ENCODE results near the gene GPR15. TPM values are rescaled to one million over a fixed set of nuclear protein-coding genes. Genes with fewer than 3 reads are reported as not detected.
"Not testable (repeated sequence)": the region's sequence is repeated elsewhere in the genome, so short reads cannot be mapped to it uniquely, and the experiment has no call there.

GPR15 gene
- total RNA-seq, 2 donors from 2014 or later: not detected

- no peak for DNase-seq (ENCODE audit: low spot score)
- H3K4me3 ChIP-seq: no peak overlapping the region
- no peaks in the 10 kb centered on the region for H3K36me3 ChIP-seq
- no peaks in the 10 kb centered on the region for H3K9me3 ChIP-seq
- intact Hi-C loops (cut with DNase I): no loop called here
- no peaks in the 10 kb centered on the region for H3K27me3 ChIP-seq (replicated peaks; ENCODE audit: insufficient read depth)
- H3K27ac ChIP-seq: no peak overlapping the region
- no peaks in the 10 kb centered on the region for H3K4me1 ChIP-seq (replicated peaks)
- no peak for TF ChIP-seq CTCF (IDR thresholded peaks at IDR 0.05)
- no peak for TF ChIP-seq POLR2A (IDR thresholded peaks at IDR 0.05)
- no peak for TF ChIP-seq POLR2AphosphoS5 (IDR thresholded peaks at IDR 0.05)
- 84% methylated on average over 7 of the region's 7 CpGs for WGBS
Observed at GRCh38 chr3:98556164-98557130, 24.7 kb downstream of the GPR15 start.

- no peaks in the 10 kb centered on the region for H3K27me3 ChIP-seq (replicated peaks; ENCODE audit: insufficient read depth)
- no peaks in the 10 kb centered on the region for H3K9me3 ChIP-seq
- no peak for DNase-seq (ENCODE audit: low spot score)
- H3K27ac ChIP-seq: no peak overlapping the region
- TF ChIP-seq POLR2A (IDR thresholded peaks at IDR 0.05): no peak
- TF ChIP-seq POLR2AphosphoS5 (IDR thresholded peaks at IDR 0.05): no peak
- no peak for TF ChIP-seq CTCF (IDR thresholded peaks at IDR 0.05)
- 70% methylated on average over 4 of the region's 4 CpGs for WGBS
- no peaks in the 10 kb centered on the region for H3K4me1 ChIP-seq (replicated peaks)
- H3K36me3 ChIP-seq: no peaks in the 10 kb centered on the region
- H3K4me3 ChIP-seq: no peak overlapping the region
- intact Hi-C loops (cut with DNase I): no loop called here
Observed at GRCh38 chr3:98557324-98558010, 25.7 kb downstream of the GPR15 start.

- H3K4me1 ChIP-seq (replicated peaks): no peaks in the 10 kb centered on the region
- no peak overlapping the region for H3K27ac ChIP-seq
- H3K4me3 ChIP-seq: no peak overlapping the region
- H3K27me3 ChIP-seq (replicated peaks; ENCODE audit: insufficient read depth): no peaks in the 10 kb centered on the region
- WGBS: 79% methylated on average over 6 of the region's 6 CpGs
- DNase-seq (ENCODE audit: low spot score): no peak
- intact Hi-C loops (cut with DNase I): no loop called here
- no peaks in the 10 kb centered on the region for H3K9me3 ChIP-seq
- H3K36me3 ChIP-seq: no peaks in the 10 kb centered on the region
- TF ChIP-seq POLR2AphosphoS5 (IDR thresholded peaks at IDR 0.05): no peak
- no peak for TF ChIP-seq CTCF (IDR thresholded peaks at IDR 0.05)
- TF ChIP-seq POLR2A (IDR thresholded peaks at IDR 0.05): no peak
Observed at GRCh38 chr3:98558100-98558827, 26.5 kb downstream of the GPR15 start.

GRCh38 chr3:98559769-98560168 is 28.0 kb downstream of the GPR15 start:
- H3K36me3 ChIP-seq; H3K9me3 ChIP-seq; H3K4me3 ChIP-seq; intact Hi-C loops (cut with DNase I); H3K4me1 ChIP-seq (replicated peaks); H3K27ac ChIP-seq; DNase-seq (ENCODE audit: low spot score); H3K27me3 ChIP-seq (replicated peaks; ENCODE audit: insufficient read depth): not testable (repeated sequence)
- 100% methylated on average over 2 of the region's 2 CpGs for WGBS

GRCh38 chr3:98560911-98561310 is 29.1 kb downstream of the GPR15 start:
- DNase-seq (ENCODE audit: low spot score): no peak
- intact Hi-C loops (cut with DNase I): no loop called here
- Histone ChIP-seq H3K4me1 (replicated peaks) (no peaks in the 10 kb centered on the region), H3K27ac (no peak overlapping the region), H3K27me3 (replicated peaks; ENCODE audit: insufficient read depth) (no peaks in the 10 kb centered on the region), H3K9me3 (no peaks in the 10 kb centered on the region), H3K36me3 (no peaks in the 10 kb centered on the region), H3K4me3 (no peak overlapping the region)
- TF ChIP-seq POLR2A (IDR thresholded peaks at IDR 0.05): no peak
- 87% methylated on average over 2 of the region's 2 CpGs for WGBS

Data from prostate gland (tissue), 2 donors.